GM12878 (cell line): Measurements from ENCODE around the gene NUP85. TPM values are rescaled to one million over a fixed set of nuclear protein-coding genes. Genes with fewer than 3 reads are reported as not detected.

Experiments used
- ATAC-seq: fragments of 200-7000 bp; cut with Tn5 transposase; 3 replicates; pipeline ENCODE4 v1.9.1; 2020; ENCODE audit warnings: mild to moderate bottlenecking, moderate library complexity
- BruUV-seq: library from RNA; stranded (reverse); fragments of 400-500 nt; replicated peaks from 2 replicates; lab custom pipeline; 2021; lab: Mats Ljungman, UMichigan
- CTCF ChIA-PET: fragments of 300-600 bp; sonication (Branson Sonifier 250); formaldehyde crosslinking; extraction: SDS; loops from one replicate; lab custom pipeline; 2021; ENCODE audit warnings: inconsistent platforms; lab: Yijun Ruan, JAX
- POLR2A ChIA-PET: fragments of 350-600 bp; formaldehyde crosslinking; extraction: SDS; loops from one replicate; lab custom pipeline; 2021; ENCODE audit warnings: inconsistent platforms; lab: Charles Lee
- RAD21 ChIA-PET: fragments of 300-600 bp; sonication (Branson Sonifier 250); formaldehyde crosslinking; loops from one replicate; lab custom pipeline; 2023; ENCODE audit warnings: antibody characterized with exemption; ENCODE audit not compliant: unreplicated experiment; lab: Charles Lee
- SMC1A ChIA-PET: fragments of 300-600 bp; sonication (Branson Sonifier 250); formaldehyde crosslinking; loops from one replicate; lab custom pipeline; 2023; ENCODE audit not compliant: unreplicated experiment, uncharacterized antibody; lab: Charles Lee
- DNase-seq: peaks from one replicate; pipeline ENCODE4 v3.0.0-alpha.2; 2011; ENCODE audit warnings: low read depth, low spot score
- FAIRE-seq: peaks from 3 replicates; lab custom pipeline; 2011; peaks lifted over from hg19 to GRCh38; lab: Jason Lieb, UNC
- H2AFZ ChIP-seq: 2 replicates; pipeline ENCODE4 v1.6.0; 2011; ENCODE audit warnings: low read depth, low read length, control low read depth; ENCODE audit not compliant: control insufficient read depth
- H3K27ac ChIP-seq: 2 replicates; pipeline ENCODE4 v1.5.1; 2011; ENCODE audit warnings: control low read depth; ENCODE audit not compliant: control insufficient read depth, insufficient read depth
- H3K27me3 ChIP-seq, 2 experiments: replicated peaks in 1 of 2; 2 replicates each; pipeline versions ENCODE4 v1.6.0 to v1.6.1; 2011; ENCODE audit warnings: low read length in 1 of 2; ENCODE audit not compliant: control insufficient read depth in 2 of 2, insufficient read depth in 2 of 2
- H3K36me3 ChIP-seq, 2 experiments: 2 replicates each; pipeline ENCODE4 v1.5.1; 2011; ENCODE audit warnings: low read length in 1 of 2; ENCODE audit not compliant: control insufficient read depth in 2 of 2, insufficient read depth in 2 of 2
- H3K4me1 ChIP-seq: 2 replicates; pipeline ENCODE4 v1.6.1; 2011; ENCODE audit warnings: mild to moderate bottlenecking, low read length, moderate library complexity, mixed read lengths; ENCODE audit not compliant: control insufficient read depth, insufficient read depth
- H3K4me2 ChIP-seq: 2 replicates; pipeline ENCODE4 v1.6.0; 2011; ENCODE audit warnings: control low read depth; ENCODE audit not compliant: control insufficient read depth, insufficient read depth
- H3K4me3 ChIP-seq: fragments of 200-600 bp; sonication (generic); 2 replicates; pipeline ENCODE4 v1.5.1; 2016
- H3K79me2 ChIP-seq: 2 replicates; pipeline ENCODE4 v1.6.0; 2011; ENCODE audit warnings: low read length; ENCODE audit not compliant: control insufficient read depth, insufficient read depth
- H3K9ac ChIP-seq: 2 replicates; pipeline ENCODE4 v1.8.0; 2011; ENCODE audit warnings: low read length, control low read depth, mixed read lengths; ENCODE audit not compliant: control insufficient read depth, insufficient read depth
- H3K9me3 ChIP-seq: replicated peaks from 3 replicates; pipeline ENCODE4 v1.5.1; 2011; ENCODE audit warnings: mild to moderate bottlenecking, low read length; ENCODE audit not compliant: control insufficient read depth, insufficient read depth
- H4K20me1 ChIP-seq: 2 replicates; pipeline ENCODE4 v1.6.0; 2011; ENCODE audit not compliant: control insufficient read depth, insufficient read depth
- ATF3 ChIP-seq: IDR thresholded peaks from 2 replicates; pipeline ENCODE4 v1.6.1; 2011; ENCODE audit warnings: low read depth, mild to moderate bottlenecking, low read length, moderate library complexity, borderline replicate concordance; ENCODE audit errors: extremely low read depth
- BCL3 ChIP-seq: IDR thresholded peaks from 2 replicates; pipeline ENCODE4 v1.6.1; 2011; ENCODE audit warnings: borderline replicate concordance, low read depth, mild to moderate bottlenecking, moderate library complexity, low read length; ENCODE audit not compliant: insufficient read depth, poor library complexity, severe bottlenecking
- EED ChIP-seq: sonication (generic); IDR thresholded peaks from 2 replicates; pipeline ENCODE4 v1.6.1; 2016; ENCODE audit warnings: antibody characterized with exemption, low read depth
- JUND ChIP-seq: IDR thresholded peaks from 2 replicates; pipeline ENCODE4 v1.6.1; 2012; ENCODE audit warnings: low read depth, mild to moderate bottlenecking, low read length, improper control_type of control experiment, moderate library complexity
- KAT2A ChIP-seq: conservative IDR thresholded peaks from 2 replicates; pipeline ENCODE4 v1.6.1; 2011; ENCODE audit warnings: low read depth, low read length; ENCODE audit not compliant: control insufficient read depth
- KLF5 ChIP-seq: fragments of 450-650 bp; IDR thresholded peaks from 2 replicates; pipeline ENCODE4 v1.6.1; 2014; ENCODE audit warnings: mild to moderate bottlenecking; ENCODE audit not compliant: partially characterized antibody
- PAX8 ChIP-seq: fragments of 450-650 bp; IDR thresholded peaks from 2 replicates; pipeline ENCODE4 v1.6.1; 2017; ENCODE audit warnings: mild to moderate bottlenecking, moderate library complexity
- POLR2AphosphoS5 ChIP-seq: IDR thresholded peaks from 2 replicates; pipeline ENCODE4 v1.6.1; 2011; ENCODE audit warnings: mild to moderate bottlenecking, low read length, inconsistent platforms
- RELA ChIP-seq: fragments of 450-650 bp; IDR thresholded peaks from 2 replicates; pipeline ENCODE4 v1.8.0; 2014; ENCODE audit warnings: borderline replicate concordance; ENCODE audit not compliant: partially characterized antibody
- RFX5 ChIP-seq: IDR thresholded peaks from 2 replicates; pipeline ENCODE4 v1.6.1; 2011; ENCODE audit warnings: low read depth, low read length, improper control_type of control experiment
- SMAD5 ChIP-seq: IDR thresholded peaks from 2 replicates; pipeline ENCODE4 v1.6.1; 2016; ENCODE audit warnings: antibody characterized with exemption, low read depth
- SP1 ChIP-seq: IDR thresholded peaks from one replicate; pipeline ENCODE4 v1.6.1; 2011; ENCODE audit warnings: low read depth, low read length
- TARDBP ChIP-seq: IDR thresholded peaks from 2 replicates; pipeline ENCODE4 v1.6.1; 2016; ENCODE audit warnings: borderline replicate concordance
- WRNIP1 ChIP-seq: IDR thresholded peaks from 2 replicates; pipeline ENCODE4 v1.6.1; 2011; ENCODE audit warnings: low read depth, low read length, improper control_type of control experiment, borderline replicate concordance
- ZBTB11 ChIP-seq: fragments of 450-650 bp; formaldehyde crosslinking; IDR thresholded peaks from 2 replicates; pipeline ENCODE4 v1.5.0; 2022; ENCODE audit warnings: mild to moderate bottlenecking, missing genetic modification characterization
- ZNF622 ChIP-seq: fragments of 450-650 bp; IDR thresholded peaks from 2 replicates; pipeline ENCODE4 v1.6.1; 2017; ENCODE audit warnings: mild to moderate bottlenecking, inconsistent platforms
- ZSCAN29 ChIP-seq: fragments of 450-650 bp; IDR thresholded peaks from 2 replicates; pipeline ENCODE4 v1.6.1; 2017; ENCODE audit warnings: mild to moderate bottlenecking, moderate library complexity
- WGBS: methylation state at CpG from one replicate; pipeline ENCODE4 v1.1.6; 2016; ENCODE audit warnings: low lambda C conversion rate; ENCODE audit not compliant: insufficient replicate concordance, insufficient coverage; ENCODE audit errors: missing lambda C conversion rate; 5-methylcytosine and 5-hydroxymethylcytosine counted together
- in situ Hi-C: fragments of 300-500 bp; cut with MboI; formaldehyde crosslinking; loops from 9 replicates; pipeline ENCODE4 v1.14.3; 2018; ENCODE audit warnings: mixed read lengths
- intact Hi-C: fragments of 100-400 bp; cut with micrococcal nuclease; formaldehyde crosslinking; loops from one replicate; pipeline ENCODE4 v1.14.2; 2022; ENCODE audit not compliant: unreplicated experiment
- polyA plus RNA-seq, 11 experiments: library from polyadenylated mRNA; depleted of rRNA in 4 of 11; unstranded in 6 of 11; stranded (reverse) in 5 of 11; fragments of >200 nt; fragmentation: Nextera tagmentation in 4 of 11; fragmentation: Illumina TruSeq in 1 of 11; extraction: Ambion mirVana in 4 of 11; extraction: Trizol in 1 of 11; gene quantifications; 1 replicate in 1 of 11; 2 replicates in 10 of 11; pipeline versions ENCODE4 v1.2.1 to v1.2.3, GENCODE V29; 2011 to 2016; ENCODE audit warnings: inconsistent platforms in 2 of 11, missing spikeins in 2 of 11, low read depth in 1 of 11
- total RNA-seq, 4 experiments: library from RNA; depleted of rRNA in 3 of 4; stranded (reverse); fragments of >200 nt in 3 of 4; fragmentation: Illumina TruSeq in 1 of 4; extraction: Trizol in 1 of 4; gene quantifications; 2 replicates each; pipeline versions ENCODE4 v1.2.1 to v1.2.3, GENCODE V29; 2013 to 2021

The NUP85 gene
- total and polyA plus RNA-seq, 10 of the 15 experiments (the other 5 are each of a cell fraction or from before 2014, with no cell fraction given), result 54.0 to 135 (median 95.4) TPM

GRCh38 chr17:75271233-75271954 is 65.9 kb downstream of the NUP85 start:
- Histone ChIP-seq H2AFZ (peak overlapping the region; percentile 82), H3K4me2 (peak overlapping the region; percentile 81; the same call in 1 of the 2 replicates), H3K27me3 (no peaks in the 10 kb centered on the region), H3K9ac (peak overlapping the region; percentile 90), H3K27ac (peak overlapping the region; percentile 91), H3K4me1 (peaks cover 24% of the 10 kb centered on the region), H3K36me3 (peaks cover 14 to 20% of the 10 kb centered on the region in 2 experiments; a peak in 3 of 4 replicates), H3K9me3 (no peaks in the 10 kb centered on the region), H3K79me2 (peaks cover 32% of the 10 kb centered on the region), H3K4me3 (peak overlapping the region; percentile 70), H4K20me1 (no peaks in the 10 kb centered on the region)
- in situ Hi-C loops, result loop anchor here (5.0 kb wide), 1 partner anchor 141 kb away; no protein-coding TSS in a partner anchor
- FAIRE-seq, result no peak
- TSS peak; percentile 73 for BruUV-seq
- ChIA-PET POLR2A (interaction anchor here (0.6 to 6.4 kb wide), 22 partner anchors 10 to 157 kb away, joined by 3 to 73 read pairs (median 4); partner anchors contain the start of genes GGA3, GRB2, MRPS7 and SLC25A19), CTCF (interaction anchor here (0.6 to 5.3 kb wide), 43 partner anchors 10 to 362 kb away, joined by 3 to 58 read pairs (median 5); partner anchors contain the start of genes GGA3, GRB2, MRPL58 and MRPS7), RAD21 (interaction anchor here (0.6 to 4.8 kb wide), 31 partner anchors 10 to 326 kb away, joined by 3 to 68 read pairs (median 6); partner anchors contain the start of genes GGA3, GRB2, MRPL58 and MRPS7), SMC1A (interaction anchor here (1.0 to 2.8 kb wide), 16 partner anchors 10 to 310 kb away, joined by 3 to 24 read pairs (median 6); partner anchors contain the start of genes GGA3, GRB2, MRPS7 and SLC25A19)
- no peak for DNase-seq
- ATAC-seq, result peak; percentile 82
- under 1% methylated on average over 73 of the region's 74 CpGs for WGBS
- intact Hi-C loops, result loop anchor here (2.0 kb wide), 2 partner anchors 133 to 141 kb away; partner anchors contain the start of gene GRB2
- TF ChIP-seq KAT2A (no peak), RFX5 (no peak), ZNF622 (no peak), JUND (no peak), POLR2AphosphoS5 (no peak), WRNIP1 (no peak), ZBTB11 (CRISPR knock-in tag) (peak; percentile 62), BCL3 (peak; percentile 41), SMAD5 (peak; percentile 50; the same call in 1 of the 2 replicates), SP1 (peak; percentile 62), ZSCAN29 (0 out of 2 replicates have a peak, but pooled peaks have one; percentile 47), EED (no peak), ATF3 (peak; percentile 76), KLF5 (peak; percentile 41), TARDBP (no peak), PAX8 (no peak), RELA (no peak)
